ENCODE results near the gene GALE.

Gene GALE

GRCh38 chr1:23756676-23757075 lies 43.9 kb downstream of the GALE start:
- FAIRE-seq = peak; percentile 92
- DNase-seq (ENCODE audit: low spot score) = peak; percentile 76

- DNase-seq (ENCODE audit: low spot score) = no peak
- FAIRE-seq = no peak
Observed at GRCh38 chr1:23752909-23753308, 47.6 kb downstream of the GALE start.

- no peak for FAIRE-seq
- no peak for DNase-seq (ENCODE audit: low spot score)
Observed at GRCh38 chr1:23751815-23752200, 48.7 kb downstream of the GALE start.

DNA sequence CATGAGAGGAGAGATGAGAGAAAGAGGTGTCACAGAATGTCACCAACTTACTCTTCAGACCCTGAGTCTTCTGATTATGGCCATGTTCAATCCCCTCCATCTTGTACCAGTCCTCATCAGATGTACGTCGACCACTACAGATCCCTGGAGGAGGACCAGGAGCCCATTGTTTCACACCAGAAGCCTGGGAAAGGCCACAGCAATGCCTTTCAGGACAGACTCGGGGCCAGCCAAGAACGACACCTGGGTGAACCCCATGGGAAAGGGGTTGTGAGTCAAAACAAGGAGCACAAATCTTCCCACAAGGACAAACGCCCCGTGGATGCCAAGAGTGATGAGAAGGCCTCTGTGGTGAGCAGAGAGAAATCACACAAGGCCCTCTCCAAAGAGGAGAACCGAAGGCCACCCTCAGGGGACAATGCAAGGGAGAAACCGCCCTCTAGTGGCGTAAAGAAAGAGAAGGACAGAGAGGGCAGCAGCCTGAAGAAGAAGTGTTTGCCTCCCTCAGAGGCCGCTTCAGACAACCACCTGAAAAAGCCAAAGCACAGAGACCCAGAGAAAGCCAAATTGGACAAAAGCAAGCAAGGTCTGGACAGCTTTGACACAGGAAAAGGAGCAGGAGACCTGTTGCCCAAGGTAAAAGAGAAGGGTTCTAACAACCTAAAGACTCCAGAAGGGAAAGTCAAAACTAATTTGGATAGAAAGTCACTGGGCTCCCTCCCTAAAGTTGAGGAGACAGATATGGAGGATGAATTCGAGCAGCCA lies 49.3 kb downstream of the GALE start:
- no peak for FAIRE-seq

DNA sequence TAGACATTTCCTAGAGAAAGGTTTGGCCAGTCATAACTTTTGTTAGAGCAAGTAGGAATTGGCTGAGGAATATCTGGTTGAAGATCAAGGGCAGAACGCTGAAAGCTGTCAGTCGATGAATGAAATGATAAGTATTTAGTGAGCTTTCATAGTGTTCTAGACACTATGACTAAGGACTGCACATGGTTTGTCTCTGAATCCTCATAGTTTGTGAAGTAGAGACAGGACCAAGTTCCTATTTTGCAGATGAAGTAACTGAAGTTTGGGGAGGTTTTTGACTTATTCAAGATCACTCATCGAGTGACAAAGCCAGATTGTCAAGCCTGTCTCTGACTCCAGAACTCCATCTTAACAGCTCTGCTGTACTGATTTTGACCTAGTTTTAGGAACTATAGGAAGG lies 52.5 kb downstream of the GALE start:
- FAIRE-seq = no peak
- DNase-seq (ENCODE audit: low spot score) = no peak

More for the DNA sequence above, 49.3 kb downstream of the GALE start:
- DNase-seq (ENCODE audit: low spot score) = peak; percentile 43
